OCI-LY7 (cell line): ENCODE data around the gene ARL4A.

Experiments used
- EZH2phosphoT487 ChIP-seq: fragments of 200-600 bp; sonication (generic); IDR thresholded peaks from 2 replicates; pipeline ENCODE4 v1.6.1; 2018; ENCODE audit warnings: low read depth, borderline replicate concordance, mild to moderate bottlenecking, mixed run types, antibody characterized with exemption, low read length, moderate library complexity, mixed read lengths
- TF ChIP-seq, protein P1 (sequence below): fragments of 200-600 bp; sonication (generic); conservative IDR thresholded peaks from 2 replicates; pipeline ENCODE4 v1.5.1; 2014; ENCODE audit warnings: mild to moderate bottlenecking, antibody characterized with exemption, low read length, moderate library complexity, mixed read lengths

DNA sequence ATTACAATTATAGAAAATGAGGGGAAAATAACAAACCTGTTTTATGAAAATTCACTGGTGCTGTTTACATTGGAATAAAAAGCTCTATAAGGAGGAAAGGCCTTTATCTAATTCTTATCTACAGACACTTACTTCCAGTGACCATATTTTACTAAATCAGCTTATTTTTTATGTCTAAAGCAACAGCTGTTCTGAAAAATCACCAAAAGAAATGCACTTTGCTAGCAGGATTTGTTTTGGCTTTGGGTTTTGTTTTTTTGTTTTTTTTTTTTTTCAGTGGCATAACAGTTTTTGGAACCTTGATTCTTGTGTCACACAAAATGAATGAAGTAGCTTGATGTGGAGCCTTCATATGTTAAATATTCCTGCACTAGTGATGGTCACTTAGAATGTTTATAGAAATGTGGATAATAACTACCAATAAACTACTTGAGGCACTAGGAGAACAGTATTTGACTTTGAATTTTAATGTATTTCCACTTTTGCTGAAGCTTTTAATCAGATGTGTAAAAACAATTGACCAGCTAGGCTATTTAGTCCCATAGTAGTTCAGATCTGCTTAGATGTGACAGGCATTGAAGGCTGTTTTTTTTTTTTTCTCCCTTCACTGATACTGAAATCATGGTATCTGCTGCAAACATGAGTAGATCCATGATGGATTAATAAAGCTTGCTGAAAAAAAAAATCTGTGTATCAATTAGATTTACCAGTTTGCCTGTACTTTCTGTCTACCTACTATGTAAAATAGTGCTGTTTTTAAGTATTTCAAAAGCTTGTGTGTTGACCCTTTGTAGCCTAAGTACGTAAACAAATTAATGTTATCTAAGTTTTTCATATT is 2.8 kb downstream of the ARL4A start:
- TF ChIP-seq, protein P1, sequence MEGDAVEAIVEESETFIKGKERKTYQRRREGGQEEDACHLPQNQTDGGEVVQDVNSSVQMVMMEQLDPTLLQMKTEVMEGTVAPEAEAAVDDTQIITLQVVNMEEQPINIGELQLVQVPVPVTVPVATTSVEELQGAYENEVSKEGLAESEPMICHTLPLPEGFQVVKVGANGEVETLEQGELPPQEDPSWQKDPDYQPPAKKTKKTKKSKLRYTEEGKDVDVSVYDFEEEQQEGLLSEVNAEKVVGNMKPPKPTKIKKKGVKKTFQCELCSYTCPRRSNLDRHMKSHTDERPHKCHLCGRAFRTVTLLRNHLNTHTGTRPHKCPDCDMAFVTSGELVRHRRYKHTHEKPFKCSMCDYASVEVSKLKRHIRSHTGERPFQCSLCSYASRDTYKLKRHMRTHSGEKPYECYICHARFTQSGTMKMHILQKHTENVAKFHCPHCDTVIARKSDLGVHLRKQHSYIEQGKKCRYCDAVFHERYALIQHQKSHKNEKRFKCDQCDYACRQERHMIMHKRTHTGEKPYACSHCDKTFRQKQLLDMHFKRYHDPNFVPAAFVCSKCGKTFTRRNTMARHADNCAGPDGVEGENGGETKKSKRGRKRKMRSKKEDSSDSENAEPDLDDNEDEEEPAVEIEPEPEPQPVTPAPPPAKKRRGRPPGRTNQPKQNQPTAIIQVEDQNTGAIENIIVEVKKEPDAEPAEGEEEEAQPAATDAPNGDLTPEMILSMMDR, result no peak
- no peak for TF ChIP-seq EZH2phosphoT487
